HL-60 (cell line): ENCODE data around the gene AAK1.

Source experiments
- DNase-seq, 2 experiments: peaks; one replicate each; pipeline ENCODE4 v3.0.0-alpha.2; 2010 to 2020; ENCODE audit warnings: low read depth in 1 of 2, low spot score in 1 of 2
- H3K27ac ChIP-seq: fragments of 250-450 bp; sonication (Bioruptor Pico); replicated peaks from 2 replicates; pipeline ENCODE4 v1.5.1; 2020; ENCODE audit warnings: mild to moderate bottlenecking, moderate library complexity
- H3K27me3 ChIP-seq: fragments of 250-450 bp; sonication (Bioruptor Pico); 2 replicates; pipeline ENCODE4 v1.5.1; 2021; ENCODE audit warnings: mild to moderate bottlenecking, moderate library complexity; ENCODE audit not compliant: insufficient read depth, poor library complexity, severe bottlenecking
- H3K4me3 ChIP-seq: replicated peaks from 2 replicates; pipeline ENCODE4 v1.5.1; 2011; ENCODE audit warnings: mild to moderate bottlenecking, control low read depth, low read length; ENCODE audit not compliant: insufficient read depth
- GABPA ChIP-seq: IDR thresholded peaks from 2 replicates; pipeline ENCODE4 v1.6.1; 2012; ENCODE audit warnings: low read depth
- POLR2AphosphoS5 ChIP-seq: IDR thresholded peaks from 2 replicates; pipeline ENCODE4 v1.6.1; 2012; ENCODE audit warnings: low read depth
- SPI1 ChIP-seq: IDR thresholded peaks from 2 replicates; pipeline ENCODE4 v1.6.1; 2012; ENCODE audit warnings: low read depth, mild to moderate bottlenecking, borderline replicate concordance
- TF ChIP-seq, protein P1 (sequence below): IDR thresholded peaks from one replicate; pipeline ENCODE4 v1.5.1; 2011; ENCODE audit warnings: low read length, control low read depth, inconsistent platforms; ENCODE audit not compliant: insufficient read depth
- TF ChIP-seq, protein P2 (sequence below): IDR thresholded peaks from 2 replicates; pipeline ENCODE4 v1.6.1; 2012; ENCODE audit warnings: low read depth; ENCODE audit not compliant: insufficient replicate concordance

AAK1 gene

DNA sequence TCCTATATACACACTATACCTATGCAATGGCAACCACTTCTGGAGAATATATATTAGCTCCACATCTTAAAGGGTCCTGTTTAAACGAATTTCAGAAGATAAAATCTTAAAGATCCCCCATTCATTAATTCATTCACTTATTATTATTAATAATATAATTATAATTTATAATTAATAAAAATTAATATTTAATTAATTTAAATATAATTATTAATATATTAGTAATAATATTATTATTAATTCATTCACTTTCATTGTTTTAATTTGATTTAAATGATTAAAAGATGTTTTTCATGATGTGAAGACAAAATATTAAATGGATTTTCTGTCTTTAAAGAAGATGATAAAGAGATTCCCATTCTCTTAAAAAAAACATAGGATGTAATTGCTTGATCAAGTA lies 227.4 kb downstream of the AAK1 start:
- Histone ChIP-seq H3K27ac (no peak overlapping the region), H3K4me3 (no peak overlapping the region), H3K27me3 (no peaks in the 10 kb centered on the region)
- TF ChIP-seq, protein P1, sequence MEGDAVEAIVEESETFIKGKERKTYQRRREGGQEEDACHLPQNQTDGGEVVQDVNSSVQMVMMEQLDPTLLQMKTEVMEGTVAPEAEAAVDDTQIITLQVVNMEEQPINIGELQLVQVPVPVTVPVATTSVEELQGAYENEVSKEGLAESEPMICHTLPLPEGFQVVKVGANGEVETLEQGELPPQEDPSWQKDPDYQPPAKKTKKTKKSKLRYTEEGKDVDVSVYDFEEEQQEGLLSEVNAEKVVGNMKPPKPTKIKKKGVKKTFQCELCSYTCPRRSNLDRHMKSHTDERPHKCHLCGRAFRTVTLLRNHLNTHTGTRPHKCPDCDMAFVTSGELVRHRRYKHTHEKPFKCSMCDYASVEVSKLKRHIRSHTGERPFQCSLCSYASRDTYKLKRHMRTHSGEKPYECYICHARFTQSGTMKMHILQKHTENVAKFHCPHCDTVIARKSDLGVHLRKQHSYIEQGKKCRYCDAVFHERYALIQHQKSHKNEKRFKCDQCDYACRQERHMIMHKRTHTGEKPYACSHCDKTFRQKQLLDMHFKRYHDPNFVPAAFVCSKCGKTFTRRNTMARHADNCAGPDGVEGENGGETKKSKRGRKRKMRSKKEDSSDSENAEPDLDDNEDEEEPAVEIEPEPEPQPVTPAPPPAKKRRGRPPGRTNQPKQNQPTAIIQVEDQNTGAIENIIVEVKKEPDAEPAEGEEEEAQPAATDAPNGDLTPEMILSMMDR, result no peak
- no peak for TF ChIP-seq POLR2AphosphoS5
- TF ChIP-seq, protein P2, sequence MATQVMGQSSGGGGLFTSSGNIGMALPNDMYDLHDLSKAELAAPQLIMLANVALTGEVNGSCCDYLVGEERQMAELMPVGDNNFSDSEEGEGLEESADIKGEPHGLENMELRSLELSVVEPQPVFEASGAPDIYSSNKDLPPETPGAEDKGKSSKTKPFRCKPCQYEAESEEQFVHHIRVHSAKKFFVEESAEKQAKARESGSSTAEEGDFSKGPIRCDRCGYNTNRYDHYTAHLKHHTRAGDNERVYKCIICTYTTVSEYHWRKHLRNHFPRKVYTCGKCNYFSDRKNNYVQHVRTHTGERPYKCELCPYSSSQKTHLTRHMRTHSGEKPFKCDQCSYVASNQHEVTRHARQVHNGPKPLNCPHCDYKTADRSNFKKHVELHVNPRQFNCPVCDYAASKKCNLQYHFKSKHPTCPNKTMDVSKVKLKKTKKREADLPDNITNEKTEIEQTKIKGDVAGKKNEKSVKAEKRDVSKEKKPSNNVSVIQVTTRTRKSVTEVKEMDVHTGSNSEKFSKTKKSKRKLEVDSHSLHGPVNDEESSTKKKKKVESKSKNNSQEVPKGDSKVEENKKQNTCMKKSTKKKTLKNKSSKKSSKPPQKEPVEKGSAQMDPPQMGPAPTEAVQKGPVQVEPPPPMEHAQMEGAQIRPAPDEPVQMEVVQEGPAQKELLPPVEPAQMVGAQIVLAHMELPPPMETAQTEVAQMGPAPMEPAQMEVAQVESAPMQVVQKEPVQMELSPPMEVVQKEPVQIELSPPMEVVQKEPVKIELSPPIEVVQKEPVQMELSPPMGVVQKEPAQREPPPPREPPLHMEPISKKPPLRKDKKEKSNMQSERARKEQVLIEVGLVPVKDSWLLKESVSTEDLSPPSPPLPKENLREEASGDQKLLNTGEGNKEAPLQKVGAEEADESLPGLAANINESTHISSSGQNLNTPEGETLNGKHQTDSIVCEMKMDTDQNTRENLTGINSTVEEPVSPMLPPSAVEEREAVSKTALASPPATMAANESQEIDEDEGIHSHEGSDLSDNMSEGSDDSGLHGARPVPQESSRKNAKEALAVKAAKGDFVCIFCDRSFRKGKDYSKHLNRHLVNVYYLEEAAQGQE, result no peak
- no peak for TF ChIP-seq GABPA
- no peak for TF ChIP-seq SPI1
- DNase-seq, result no peak
